MG63 (cell line): ENCODE results near the gene SNRPA1. TPM values are rescaled to one million over a fixed set of nuclear protein-coding genes. Genes with fewer than 3 reads are reported as not detected.
"Not testable (repeated sequence)": the region's sequence is repeated elsewhere in the genome, so short reads cannot be mapped to it uniquely, and the experiment has no call there.

Experiments
- DNase-seq: peaks from one replicate; pipeline ENCODE4 v3.0.0-alpha.2; 2020
- H3K27me3 ChIP-seq: fragments of 250-450 bp; sonication (Bioruptor Pico); 2 replicates; pipeline ENCODE4 v1.5.1; 2020; ENCODE audit warnings: mild to moderate bottlenecking, moderate library complexity
- H3K36me3 ChIP-seq: fragments of 250-450 bp; sonication (Bioruptor Pico); 2 replicates; pipeline ENCODE4 v1.5.1; 2020; ENCODE audit warnings: mild to moderate bottlenecking, moderate library complexity
- H3K4me3 ChIP-seq: fragments of 250-450 bp; sonication (Bioruptor Pico); 2 replicates; pipeline ENCODE4 v1.5.1; 2020; ENCODE audit warnings: mild to moderate bottlenecking, moderate library complexity
- H3K9me3 ChIP-seq: fragments of 250-450 bp; sonication (Bioruptor Pico); 2 replicates; pipeline ENCODE4 v1.5.1; 2020; ENCODE audit warnings: mild to moderate bottlenecking, moderate library complexity
- total RNA-seq: library from RNA; depleted of rRNA; stranded (reverse); fragments of >200 nt; shearing (Covaris generic); gene quantifications from 2 replicates; pipeline ENCODE4 v1.2.3, GENCODE V29; 2014; ENCODE audit warnings: low replicate concordance; rRNA removed

Gene SNRPA1
- 134 and 190 TPM in 2 replicates for total RNA-seq

- peak; percentile 99 for DNase-seq
- Histone ChIP-seq H3K9me3 (no peaks in the 10 kb centered on the region), H3K27me3 (no peaks in the 10 kb centered on the region), H3K36me3 (peaks cover 42% of the 10 kb centered on the region), H3K4me3 (peak within 1 kb of the TSS; percentile 98)
These were observed at the start of gene SNRPA1 for GRCh38 chr15:101294731-101295606. TSS of gene SNRPA1 (minus strand) at chr15:101295248. CDS start at chr15:101295178, 70 bp downstream.

- Histone ChIP-seq H3K36me3 (peaks cover 2% of the 10 kb centered on the region; the same call in 1 of the 2 replicates), H3K4me3 (no peak overlapping the region), H3K27me3 (no peaks in the 10 kb centered on the region), H3K9me3 (no peaks in the 10 kb centered on the region)
- no peak for DNase-seq
These were observed 47.0 kb upstream of the SNRPA1 start for GRCh38 chr15:101342056-101342455.

GRCh38 chr15:101338502-101339057, 43.5 kb upstream of the SNRPA1 start:
- Histone ChIP-seq H3K36me3 (peaks cover 7% of the 10 kb centered on the region; the same call in 1 of the 2 replicates), H3K27me3 (no peaks in the 10 kb centered on the region), H3K4me3 (no peak overlapping the region), H3K9me3 (no peaks in the 10 kb centered on the region)
- DNase-seq, result no peak

GRCh38 chr15:101337976-101338375, 42.9 kb upstream of the SNRPA1 start:
- no peak for DNase-seq
- Histone ChIP-seq H3K4me3 (no peak overlapping the region), H3K27me3 (no peaks in the 10 kb centered on the region), H3K9me3 (no peaks in the 10 kb centered on the region), H3K36me3 (peaks cover 11% of the 10 kb centered on the region; the same call in 1 of the 2 replicates)

- H3K27me3 ChIP-seq, DNase-seq, H3K4me3 ChIP-seq, H3K9me3 ChIP-seq: not testable (repeated sequence)
- peaks cover 23% of the 10 kb centered on the region for H3K36me3 ChIP-seq
These were observed 39.1 kb upstream of the SNRPA1 start for GRCh38 chr15:101333907-101334789.

GRCh38 chr15:101332061-101332467, 37.0 kb upstream of the SNRPA1 start:
- Histone ChIP-seq H3K9me3 (no peaks in the 10 kb centered on the region), H3K27me3 (no peaks in the 10 kb centered on the region), H3K4me3 (no peak overlapping the region), H3K36me3 (peaks cover 20% of the 10 kb centered on the region)
- DNase-seq, result no peak

- Histone ChIP-seq H3K27me3 (no peaks in the 10 kb centered on the region), H3K4me3 (no peak overlapping the region), H3K9me3 (no peaks in the 10 kb centered on the region), H3K36me3 (peaks cover 23% of the 10 kb centered on the region)
- no peak for DNase-seq
These were observed 34.9 kb upstream of the SNRPA1 start for GRCh38 chr15:101329867-101330380.

- H3K27me3 ChIP-seq, result no peaks in the 10 kb centered on the region
- DNase-seq, result no peak
- peaks cover 24% of the 10 kb centered on the region for H3K36me3 ChIP-seq
- H3K4me3 ChIP-seq, result no peak overlapping the region
- no peaks in the 10 kb centered on the region for H3K9me3 ChIP-seq
These were observed 34.3 kb upstream of the SNRPA1 start for GRCh38 chr15:101329309-101329863.

- H3K27me3 ChIP-seq, result no peaks in the 10 kb centered on the region
- H3K4me3 ChIP-seq, result no peak overlapping the region
- DNase-seq, result no peak
- peaks cover 23% of the 10 kb centered on the region for H3K36me3 ChIP-seq
- no peaks in the 10 kb centered on the region for H3K9me3 ChIP-seq
These were observed 33.0 kb upstream of the SNRPA1 start for GRCh38 chr15:101328001-101328400.

GRCh38 chr15:101327147-101327740, 32.2 kb upstream of the SNRPA1 start:
- peaks cover 24% of the 10 kb centered on the region for H3K36me3 ChIP-seq
- no peaks in the 10 kb centered on the region for H3K9me3 ChIP-seq
- no peaks in the 10 kb centered on the region for H3K27me3 ChIP-seq
- no peak overlapping the region for H3K4me3 ChIP-seq
- DNase-seq, result no peak

- no peak for DNase-seq
- Histone ChIP-seq H3K27me3 (no peaks in the 10 kb centered on the region), H3K9me3 (no peaks in the 10 kb centered on the region), H3K4me3 (no peak overlapping the region), H3K36me3 (peaks cover 28% of the 10 kb centered on the region)
These were observed 31.6 kb upstream of the SNRPA1 start for GRCh38 chr15:101326462-101327146.

GRCh38 chr15:101326026-101326315, 30.9 kb upstream of the SNRPA1 start:
- Histone ChIP-seq H3K4me3 (no peak overlapping the region), H3K36me3 (peaks cover 26% of the 10 kb centered on the region), H3K27me3 (no peaks in the 10 kb centered on the region), H3K9me3 (no peaks in the 10 kb centered on the region)
- DNase-seq, result no peak

- DNase-seq, result no peak
These were observed 30.4 kb upstream of the SNRPA1 start for GRCh38 chr15:101325263-101326025.

GRCh38 chr15:101324524-101325177, 29.6 kb upstream of the SNRPA1 start:
- peaks cover 34% of the 10 kb centered on the region for H3K36me3 ChIP-seq
- no peaks in the 10 kb centered on the region for H3K9me3 ChIP-seq
- no peak for DNase-seq
- H3K4me3 ChIP-seq, result no peak overlapping the region
- no peaks in the 10 kb centered on the region for H3K27me3 ChIP-seq

More at GRCh38 chr15:101325263-101326025, 30.4 kb upstream of the SNRPA1 start:
- Histone ChIP-seq H3K36me3 (peaks cover 29% of the 10 kb centered on the region), H3K27me3 (no peaks in the 10 kb centered on the region), H3K4me3 (no peak overlapping the region), H3K9me3 (no peaks in the 10 kb centered on the region)
